ENCODE measurements around the gene TMEM156. TPM values are rescaled to one million over a fixed set of nuclear protein-coding genes. Genes with fewer than 3 reads are reported as not detected.

Gene TMEM156
- total and polyA plus RNA-seq, 2 of the 4 experiments (the other 2 are of a cell fraction) = 0.53 to 0.54 TPM

DNA sequence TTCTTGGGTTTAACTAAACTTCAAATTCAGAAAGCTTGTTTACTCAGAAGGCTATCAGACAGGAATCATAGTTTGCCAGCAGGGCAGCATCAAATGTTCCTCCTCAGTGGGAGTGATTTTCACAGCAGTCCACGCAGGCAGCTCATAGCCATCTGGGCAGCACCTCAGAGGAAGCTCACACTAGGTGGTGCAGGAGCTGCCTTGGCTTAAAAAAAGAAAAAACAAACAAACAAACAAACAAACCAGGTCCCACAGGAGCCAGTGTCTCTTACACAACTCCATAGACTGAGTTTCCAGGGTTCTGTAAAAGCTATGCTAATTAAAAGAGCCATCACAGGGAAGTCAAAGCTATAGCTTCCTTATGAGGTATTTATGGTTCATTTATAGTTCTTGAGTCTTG is 19.3 kb upstream of the TMEM156 start:
- no peaks in the 10 kb centered on the region for H3K27me3 ChIP-seq (ENCODE audit: control insufficient read depth, insufficient read depth, low read length)
- H3K4me1 ChIP-seq (ENCODE audit: control insufficient read depth, insufficient read depth, low read length) = peaks cover 13% of the 10 kb centered on the region
- no peak overlapping the region for H2AFZ ChIP-seq (replicated peaks; ENCODE audit: low read length, poor library complexity)
- no peak overlapping the region for H2BK120ac ChIP-seq (ENCODE audit: low read depth, low read length)
- ChIA-PET CTCF (interaction anchor here (0.9 to 1.1 kb wide), 2 partner anchors 10 to 64 kb away, joined by 3 read pairs; no protein-coding TSS in a partner anchor), POLR2A (ENCODE audit: unreplicated experiment) (no interaction called here)
- H2BK15ac ChIP-seq (ENCODE audit: low read depth, low read length) = no peak overlapping the region
- H4K91ac ChIP-seq (ENCODE audit: insufficient read depth, low read depth, low read length) = no peak overlapping the region
- H3K9me3 ChIP-seq (ENCODE audit: control insufficient read depth, insufficient read depth, low read length) = no peaks in the 10 kb centered on the region
- H3K9me1 ChIP-seq (ENCODE audit: insufficient read depth, low read length) = peaks cover 7% of the 10 kb centered on the region
- H3K4me3 ChIP-seq (ENCODE audit: insufficient read depth, low read depth, low read length) = no peak overlapping the region
- H3K36me3 ChIP-seq (ENCODE audit: control insufficient read depth, insufficient read depth, low read length) = peaks cover 3% of the 10 kb centered on the region
- peaks cover 8 to 73% of the 10 kb centered on the region in 2 experiments for H3K79me1 ChIP-seq (ENCODE audit: low read depth in 1 of 2, low read length in 2 of 2)
- DNase-seq = no peak
- ATAC-seq (ENCODE audit: low read depth) = no peak
- H4K20me1 ChIP-seq (ENCODE audit: insufficient read depth, low read length) = peaks cover 85% of the 10 kb centered on the region
- dilution Hi-C loops (cut with HindIII; ENCODE audit: low sequenced_read_pairs, unreplicated experiment) (no loop called here), intact Hi-C loops (cut with micrococcal nuclease) (no loop called here), in situ Hi-C loops (cut with MboI; ENCODE audit: low sequenced_read_pairs) (no loop called here)
- H3K14ac ChIP-seq (replicated peaks; ENCODE audit: low read depth, low read length) = no peak overlapping the region
- BruUV-seq (replicated peaks) = no TSS peak
- H3K23ac ChIP-seq (ENCODE audit: low read depth, low read length) = no peak overlapping the region
- H2BK5ac ChIP-seq (ENCODE audit: low read depth, low read length, poor library complexity, severe bottlenecking) = no peak overlapping the region
- H2AK9ac ChIP-seq (replicated peaks; ENCODE audit: low read depth, low read length, poor library complexity) = no peak overlapping the region
- WGBS, 2 experiments (ENCODE audit: extremely low coverage in 2 of 2, insufficient read length in 1 of 2) = 71% methylated on average over 1 of the region's 1 CpG; no CpG with 5 or more reads in 1 of the 2 experiments
- H3K27ac ChIP-seq (ENCODE audit: insufficient read depth, low read length) = no peak overlapping the region
- H3K56ac ChIP-seq (ENCODE audit: extremely low read depth, insufficient read depth, low read length) = no peak overlapping the region
- H4K5ac ChIP-seq (ENCODE audit: low read depth, low read length) = no peak overlapping the region
- no peak overlapping the region for H3K9ac ChIP-seq (ENCODE audit: low read depth, low read length)
- no peak overlapping the region for H3K18ac ChIP-seq (ENCODE audit: low read depth, low read length)
- H4K8ac ChIP-seq (ENCODE audit: low read depth in 2 of 2, low read length in 2 of 2) = no peak overlapping the region
- no peak overlapping the region for H2BK20ac ChIP-seq (ENCODE audit: low read depth, low read length)
- no peak overlapping the region for H2AK5ac ChIP-seq (ENCODE audit: low read depth, low read length)
- no peak overlapping the region for H3K4ac ChIP-seq (ENCODE audit: low read depth, low read length)
- H3K4me2 ChIP-seq (ENCODE audit: low read depth, low read length) = no peak overlapping the region
- TF ChIP-seq CEBPB (IDR thresholded peaks at IDR 0.05; ENCODE audit: low read depth, low read length) = no peak
- no peak for TF ChIP-seq NFE2L2 (IDR thresholded peaks at IDR 0.05; ENCODE audit: low read depth, low read length)

Measured in IMR-90 (cell line).